Keratinocyte (primary cell): ENCODE results near the gene ARHGAP6. TPM values are rescaled to one million over a fixed set of nuclear protein-coding genes. Genes with fewer than 3 reads are reported as not detected.

Experiments used
- DNase-seq: peaks from one replicate; pipeline ENCODE4 v3.0.0-alpha.2; 2011; ENCODE audit warnings: low read depth, missing footprints, low spot score
- FAIRE-seq: peaks from 2 replicates; lab custom pipeline; 2011; peaks lifted over from hg19 to GRCh38; lab: Jason Lieb, UNC
- H2AFZ ChIP-seq: 2 replicates; pipeline ENCODE4 v1.6.0; 2012; ENCODE audit warnings: low read length, control low read depth, inconsistent platforms; ENCODE audit not compliant: control insufficient read depth
- H3K27ac ChIP-seq: 2 replicates; pipeline ENCODE4 v1.5.1; 2011; ENCODE audit warnings: low read length; ENCODE audit not compliant: control insufficient read depth, insufficient read depth
- H3K27me3 ChIP-seq: 3 replicates; pipeline ENCODE4 v1.6.0; 2011; ENCODE audit warnings: low read length; ENCODE audit not compliant: control insufficient read depth, insufficient read depth; ENCODE audit errors: extremely low read depth
- H3K36me3 ChIP-seq, 2 experiments: 2 replicates in 1 of 2; 3 replicates in 1 of 2; pipeline ENCODE4 v1.5.1; 2011; ENCODE audit warnings: low read length in 2 of 2, mild to moderate bottlenecking in 1 of 2; ENCODE audit not compliant: control insufficient read depth in 2 of 2, insufficient read depth in 2 of 2; ENCODE audit errors: extremely low read depth in 1 of 2
- H3K4me1 ChIP-seq: 3 replicates; pipeline ENCODE4 v1.5.1; 2011; ENCODE audit warnings: low read length; ENCODE audit not compliant: control insufficient read depth, insufficient read depth; ENCODE audit errors: extremely low read depth
- H3K4me2 ChIP-seq: 3 replicates; pipeline ENCODE4 v1.6.0; 2011; ENCODE audit warnings: low read depth, low read length; ENCODE audit not compliant: control insufficient read depth, insufficient read depth; ENCODE audit errors: extremely low read depth
- H3K4me3 ChIP-seq, 3 experiments: fragments of 200-600 bp in 1 of 3; sonication (generic) in 1 of 3; 2 replicates in 2 of 3; 3 replicates in 1 of 3; pipeline ENCODE4 v1.5.1; 2011 to 2016; ENCODE audit warnings: low read length in 3 of 3, mild to moderate bottlenecking in 3 of 3, control low read depth in 2 of 3, inconsistent platforms in 1 of 3, low read depth in 1 of 3, mixed read lengths in 1 of 3, mixed run types in 1 of 3, moderate library complexity in 1 of 3; ENCODE audit not compliant: control insufficient read depth in 2 of 3, insufficient read depth in 2 of 3; ENCODE audit errors: extremely low read depth in 1 of 3
- H3K79me2 ChIP-seq: 2 replicates; pipeline ENCODE4 v1.6.0; 2012; ENCODE audit warnings: low read length; ENCODE audit not compliant: control insufficient read depth, insufficient read depth
- H3K9ac ChIP-seq: 3 replicates; pipeline ENCODE4 v1.6.0; 2011; ENCODE audit warnings: low read length; ENCODE audit not compliant: control insufficient read depth, insufficient read depth; ENCODE audit errors: extremely low read depth
- H3K9me1 ChIP-seq: 3 replicates; pipeline ENCODE4 v1.6.0; 2011; ENCODE audit warnings: low read length; ENCODE audit not compliant: control insufficient read depth, insufficient read depth; ENCODE audit errors: extremely low read depth
- H3K9me3 ChIP-seq: 2 replicates; pipeline ENCODE4 v1.5.1; 2012; ENCODE audit warnings: low read depth, low read length; ENCODE audit not compliant: control insufficient read depth
- H4K20me1 ChIP-seq: 3 replicates; pipeline ENCODE4 v1.6.0; 2011; ENCODE audit warnings: low read length; ENCODE audit not compliant: control insufficient read depth, insufficient read depth; ENCODE audit errors: extremely low read depth
- CTCF ChIP-seq, 3 experiments: IDR thresholded peaks in 1 of 3; conservative IDR thresholded peaks in 1 of 3; optimal IDR thresholded peaks in 1 of 3; 2 replicates in 2 of 3; 3 replicates in 1 of 3; pipeline versions ENCODE3 to v1.5.1; 2011; ENCODE audit warnings: low read length in 3 of 3, mild to moderate bottlenecking in 3 of 3, moderate library complexity in 2 of 3, control low read depth in 1 of 3, inconsistent platforms in 1 of 3; ENCODE audit not compliant: insufficient read depth in 2 of 3; ENCODE audit errors: extremely low read depth in 1 of 3
- EZH2 ChIP-seq: IDR thresholded peaks from one replicate; pipeline ENCODE4 v1.6.1; 2012; ENCODE audit warnings: inconsistent platforms, mild to moderate bottlenecking, low read length, moderate library complexity
- dilution Hi-C: fragments of 300-500 bp; cut with MboI; formaldehyde crosslinking; loops from one replicate; pipeline ENCODE4 v1.7.0; 2020; ENCODE audit warnings: low sequenced_read_pairs; ENCODE audit not compliant: extremely low pct_ligation_motif_present
- polyA plus RNA-seq, 5 experiments: library from polyadenylated mRNA; depleted of rRNA in 3 of 5; stranded (reverse) in 3 of 5; stranded (forward) in 1 of 5; unstranded in 1 of 5; fragments of >200 nt; gene quantifications; 1 replicate in 1 of 5; 2 replicates in 3 of 5; 3 replicates in 1 of 5; pipeline versions ENCODE4 v1.2.1 to v1.2.3, GENCODE V29; 2011 to 2012; ENCODE audit warnings: missing spikeins in 2 of 5, low read depth in 1 of 5, low replicate concordance in 1 of 5

Gene ARHGAP6
- polyA plus RNA-seq, 1 donor (not counting 4 experiments of a cell fraction or from before 2014, with no cell fraction given): 0.01 TPM

GRCh38 chrX:11137543-11138139 lies 528.1 kb downstream of the ARHGAP6 start:
- dilution Hi-C loops: loop anchor here (10.0 kb wide), 1 partner anchor 943 kb away; no protein-coding TSS in a partner anchor
- H3K4me1 ChIP-seq: no peaks in the 10 kb centered on the region

GRCh38 chrX:11135564-11136185 lies 530.0 kb downstream of the ARHGAP6 start:
- Histone ChIP-seq H2AFZ (no peak overlapping the region), H3K4me2 (no peak overlapping the region), H3K9me3 (no peaks in the 10 kb centered on the region), H3K9me1 (no peaks in the 10 kb centered on the region), H3K27me3 (no peaks in the 10 kb centered on the region), H3K27ac (no peak overlapping the region), H3K4me1 (no peaks in the 10 kb centered on the region), H3K79me2 (no peaks in the 10 kb centered on the region), H3K4me3 (no peak overlapping the region), H3K9ac (no peak overlapping the region), H3K36me3 (no peaks in the 10 kb centered on the region), H4K20me1 (no peaks in the 10 kb centered on the region)
- DNase-seq: no peak
- FAIRE-seq: no peak
- TF ChIP-seq CTCF (optimal IDR thresholded peaks at IDR 0.05 in 1 of 3, IDR thresholded peaks at IDR 0.05 in 1 of 3, conservative IDR thresholded peaks at IDR 0.05 in 1 of 3; ENCODE audit: extremely low read depth in 1 of 3, insufficient read depth in 2 of 3, low read length in 3 of 3): no peak
- no peak for TF ChIP-seq EZH2
- dilution Hi-C loops: loop anchor here (10.0 kb wide), 1 partner anchor 941 kb away; no protein-coding TSS in a partner anchor

More at GRCh38 chrX:11137543-11138139, 528.1 kb downstream of the ARHGAP6 start:
- no peak overlapping the region for H2AFZ ChIP-seq
- H4K20me1 ChIP-seq: no peaks in the 10 kb centered on the region
- TF ChIP-seq CTCF (optimal IDR thresholded peaks at IDR 0.05 in 1 of 3, IDR thresholded peaks at IDR 0.05 in 1 of 3, conservative IDR thresholded peaks at IDR 0.05 in 1 of 3; ENCODE audit: extremely low read depth in 1 of 3, insufficient read depth in 2 of 3, low read length in 3 of 3) (peak in 2 of 3 experiments; percentile 28 to 32), EZH2 (no peak)
- no peak overlapping the region for H3K4me2 ChIP-seq
- H3K9me3 ChIP-seq: no peaks in the 10 kb centered on the region
- H3K9ac ChIP-seq: no peak overlapping the region
- H3K27ac ChIP-seq: no peak overlapping the region
- H3K9me1 ChIP-seq: no peaks in the 10 kb centered on the region
- no peaks in the 10 kb centered on the region for H3K27me3 ChIP-seq
- H3K79me2 ChIP-seq: no peaks in the 10 kb centered on the region
- no peaks in the 10 kb centered on the region for H3K36me3 ChIP-seq
- no peak for DNase-seq
- FAIRE-seq: no peak
- no peak overlapping the region for H3K4me3 ChIP-seq
